NCI-H146 treated with DMSO at 0.1 percent for 48 hours (cell line): ENCODE results near the gene DNAJC3.
"Not testable (repeated sequence)": the region's sequence is repeated elsewhere in the genome, so short reads cannot be mapped to it uniquely, and the experiment has no call there.

Experiments used
- DNase-seq: peaks from one replicate; lab custom pipeline; 2025; ENCODE audit not compliant: unreplicated experiment; lab: John Stamatoyannopoulos, UW

Gene DNAJC3

GRCh38 chr13:95713651-95714050 lies 36.7 kb downstream of the DNAJC3 start:
- DNase-seq, result no peak

- DNase-seq, result no peak
Measured at GRCh38 chr13:95714142-95714832, 37.3 kb downstream of the DNAJC3 start.

- no peak for DNase-seq
Measured at GRCh38 chr13:95716231-95716630, 39.3 kb downstream of the DNAJC3 start.

- DNase-seq, result no peak
Measured at GRCh38 chr13:95722241-95722640, 45.3 kb downstream of the DNAJC3 start.

DNA sequence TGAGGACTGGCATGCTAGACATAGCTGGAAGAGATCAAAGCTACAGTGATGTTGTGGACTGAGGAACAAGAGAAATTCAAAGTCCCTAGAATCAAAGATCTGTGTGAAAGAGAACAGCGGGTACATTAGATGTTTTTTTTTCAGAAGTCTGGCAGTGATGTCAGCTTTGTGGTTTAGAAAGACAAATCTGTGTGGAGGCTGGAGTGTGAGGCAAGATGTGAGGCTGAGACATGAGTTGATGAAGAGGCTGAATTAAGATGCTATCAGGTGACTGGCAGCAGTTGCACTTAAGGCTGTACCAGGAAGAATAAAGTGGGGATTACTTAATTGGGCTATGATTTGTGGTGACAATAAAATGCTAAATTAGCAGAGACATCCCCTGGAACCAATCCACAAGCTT lies 46.5 kb downstream of the DNAJC3 start:
- DNase-seq, result no peak

- no peak for DNase-seq
Measured at GRCh38 chr13:95724252-95724651, 47.3 kb downstream of the DNAJC3 start.

GRCh38 chr13:95726876-95727275 lies 49.9 kb downstream of the DNAJC3 start:
- DNase-seq, result no peak

GRCh38 chr13:95728957-95729356 lies 52.0 kb downstream of the DNAJC3 start:
- no peak for DNase-seq

DNA sequence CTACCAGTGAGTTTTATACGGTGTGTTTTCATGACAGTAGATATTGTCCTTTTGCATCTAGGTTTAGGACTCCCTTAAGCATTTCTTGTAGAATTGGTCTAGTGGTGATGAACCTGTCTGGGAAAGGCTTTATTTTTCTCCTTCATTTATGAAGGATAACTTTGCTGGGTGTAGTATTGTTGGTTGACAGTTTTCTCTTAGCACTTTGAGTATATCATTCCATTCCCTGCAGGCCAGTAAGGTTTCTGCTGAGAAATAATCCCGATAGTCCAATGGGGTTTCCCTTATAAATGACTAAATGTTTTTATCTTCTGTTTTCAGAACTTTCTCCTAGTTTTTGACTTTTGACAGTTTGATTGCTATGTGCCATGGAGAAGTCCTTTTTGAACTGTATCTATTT lies 57.2 kb downstream of the DNAJC3 start:
- DNase-seq, result no peak

GRCh38 chr13:95740071-95740978 lies 63.4 kb downstream of the DNAJC3 start:
- not testable (repeated sequence) for DNase-seq

GRCh38 chr13:95740979-95741320 lies 64.0 kb downstream of the DNAJC3 start:
- no peak for DNase-seq

DNA sequence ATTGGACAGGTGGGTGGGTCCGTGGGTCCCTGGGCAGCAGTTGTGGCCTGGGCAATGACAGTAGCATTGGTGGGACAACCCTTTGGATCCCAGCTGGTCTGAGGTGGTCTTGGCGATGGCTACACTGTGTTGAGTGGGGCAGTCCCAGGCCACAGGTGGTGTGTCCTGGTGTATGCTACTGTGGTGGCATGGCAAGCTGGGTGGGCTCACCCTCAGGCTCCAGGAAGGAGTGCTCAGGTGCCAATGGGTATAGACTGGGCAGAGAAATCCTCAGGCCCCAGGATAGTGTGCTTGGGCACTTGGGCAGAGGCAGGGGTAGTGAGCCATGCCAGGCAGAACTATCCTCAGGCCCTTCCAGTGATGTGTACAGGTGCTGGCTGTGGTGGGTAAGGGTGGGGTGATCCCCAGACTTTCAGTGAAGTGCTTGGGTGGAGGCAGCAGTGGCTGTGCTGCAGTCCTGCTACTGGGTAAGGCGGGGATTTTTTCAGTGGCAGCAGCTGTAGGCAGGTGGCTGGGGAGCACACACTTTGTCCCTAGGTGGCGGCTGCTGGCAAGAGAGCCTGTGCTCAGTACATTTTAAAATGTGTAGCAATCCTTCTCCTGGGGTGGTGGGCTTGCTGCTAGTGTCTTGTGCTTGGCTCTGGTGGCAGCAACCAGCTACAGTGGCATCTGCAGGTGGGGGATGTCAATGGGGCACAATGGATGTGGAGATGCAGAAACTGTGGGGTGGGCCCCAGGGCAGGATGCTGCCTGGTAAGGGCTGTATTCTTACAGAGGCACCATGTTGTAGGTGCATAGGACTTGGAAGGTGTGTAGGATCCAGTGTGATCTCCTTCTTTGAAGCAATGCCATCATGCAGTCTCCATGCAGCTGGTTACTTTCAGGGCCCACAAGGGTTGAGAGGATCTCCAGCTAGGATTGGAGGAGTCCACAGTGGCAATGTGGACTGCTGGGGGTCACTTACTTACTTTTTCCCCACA lies 64.9 kb downstream of the DNAJC3 start:
- no peak for DNase-seq

DNA sequence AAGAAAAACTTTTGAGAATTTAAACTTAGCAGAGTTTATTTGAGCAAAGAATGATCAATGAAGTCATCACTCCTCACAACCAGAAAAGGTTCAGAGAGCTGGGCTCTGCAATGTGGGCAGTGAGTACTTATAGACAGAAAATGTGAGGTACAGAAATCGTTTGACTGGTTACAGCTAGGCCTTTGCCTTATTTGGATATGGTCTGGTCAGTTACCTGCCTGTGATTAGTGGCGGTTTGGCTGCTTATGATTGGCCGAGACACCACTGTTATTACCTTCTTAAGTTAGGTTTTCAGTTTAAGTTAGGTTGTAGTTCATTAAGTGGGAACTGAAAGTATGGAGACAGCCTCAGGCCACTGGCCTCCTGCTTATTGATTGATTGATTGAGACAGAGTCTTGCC lies 66.3 kb downstream of the DNAJC3 start:
- DNase-seq, result no peak

GRCh38 chr13:95745289-95745688 lies 68.3 kb downstream of the DNAJC3 start:
- no peak for DNase-seq

DNA sequence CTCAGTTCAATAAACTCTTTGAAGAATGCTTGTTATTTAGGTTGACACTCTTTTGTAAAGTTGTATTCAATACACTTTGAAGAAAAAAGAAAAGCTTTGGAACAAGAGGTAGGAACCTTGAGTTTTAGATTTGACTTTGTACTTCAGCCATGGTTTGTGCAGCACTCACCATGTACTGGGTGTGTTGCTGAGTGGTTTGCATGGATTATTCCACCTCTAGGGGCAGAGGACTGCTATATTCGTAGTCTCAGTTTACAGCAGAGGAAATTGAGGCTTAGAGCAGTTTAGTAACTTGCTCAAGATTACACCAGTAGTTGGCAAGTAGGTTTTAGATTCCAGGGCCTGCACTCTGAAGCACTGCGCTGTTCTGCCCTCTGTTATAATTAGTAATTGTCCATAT lies 68.8 kb downstream of the DNAJC3 start:
- no peak for DNase-seq

DNA sequence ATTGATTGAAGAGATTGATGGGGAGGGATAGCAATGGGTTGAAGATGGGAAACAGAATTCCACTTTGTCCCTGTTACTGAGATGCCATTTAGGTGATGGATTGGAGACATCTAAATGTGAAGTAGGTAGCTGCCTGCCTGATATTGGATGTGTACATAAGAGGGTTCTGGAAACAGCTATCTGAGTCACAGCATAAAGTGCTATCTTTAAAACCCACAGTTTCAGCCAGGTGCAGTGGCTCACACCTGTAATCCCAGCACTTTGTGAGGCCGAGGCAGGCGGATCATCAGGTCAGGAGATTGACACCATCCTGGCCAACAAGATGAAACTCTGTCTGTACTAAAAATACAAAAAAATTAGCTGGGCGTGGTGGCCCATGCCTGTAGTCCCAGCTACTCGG lies 72.6 kb downstream of the DNAJC3 start:
- no peak for DNase-seq

- no peak for DNase-seq
Measured at GRCh38 chr13:95752677-95753076, 75.7 kb downstream of the DNAJC3 start.

DNA sequence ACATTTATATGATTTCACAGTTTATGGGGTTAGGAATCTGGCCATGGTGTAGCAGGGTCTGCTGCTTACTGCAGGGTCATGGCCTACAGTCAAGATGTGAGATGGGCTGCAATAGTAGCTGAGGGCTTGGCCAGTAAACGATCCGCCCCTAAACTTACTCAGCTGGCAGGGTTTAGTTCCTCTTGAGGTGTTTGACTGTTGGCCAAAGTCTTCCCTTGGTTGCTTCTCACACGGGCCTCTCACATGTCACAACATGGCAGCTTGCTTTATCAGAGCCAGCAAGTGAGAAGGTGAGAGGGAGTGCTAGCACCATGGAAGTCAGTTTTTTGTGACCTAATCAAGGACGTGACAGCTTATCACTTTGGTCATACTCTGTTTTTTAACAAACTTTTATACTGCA lies 77.1 kb downstream of the DNAJC3 start:
- DNase-seq, result no peak

DNA sequence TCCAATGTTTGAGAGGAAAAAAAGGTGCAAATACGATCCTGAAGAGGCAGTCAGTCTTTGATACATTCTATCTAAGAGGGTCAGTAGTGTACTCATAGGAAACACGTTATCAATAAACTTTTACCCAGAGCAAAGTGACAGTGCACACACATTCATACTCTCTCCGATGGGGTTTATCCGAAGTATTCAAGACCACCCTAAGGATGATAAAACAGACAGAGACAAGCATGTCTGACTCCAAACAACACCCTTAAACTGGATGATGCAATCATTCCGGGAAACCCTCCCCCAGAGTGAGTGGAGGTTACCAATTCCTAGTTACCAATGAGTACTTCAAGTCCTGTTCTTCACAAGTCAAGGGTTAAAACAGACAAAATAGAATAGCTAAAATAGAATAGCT lies 79.1 kb downstream of the DNAJC3 start:
- no peak for DNase-seq

GRCh38 chr13:95762626-95763025 lies 85.7 kb downstream of the DNAJC3 start:
- not testable (repeated sequence) for DNase-seq

- no peak for DNase-seq
Measured at GRCh38 chr13:95763601-95764000, 86.7 kb downstream of the DNAJC3 start.
